Suprapubic skin (tissue), 4 donors: ENCODE data around the gene SIRPB1.

Experiments used
- EP300 ChIP-seq: sonication (generic); formaldehyde crosslinking; IDR thresholded peaks from one replicate; pipeline ENCODE4 v1.6.1; 2017; ENCODE audit warnings: antibody characterized with exemption
- POLR2A ChIP-seq, 2 donors: fragments of 450-650 bp; IDR thresholded peaks; one replicate each; pipeline ENCODE4 v1.6.1; 2017; ENCODE audit warnings: antibody characterized with exemption in 2 of 2, mild to moderate bottlenecking in 2 of 2, moderate library complexity in 2 of 2
- POLR2AphosphoS5 ChIP-seq, 3 donors: sonication (generic); formaldehyde crosslinking; IDR thresholded peaks; one replicate each; pipeline ENCODE4 v1.6.1; 2017; ENCODE audit warnings: antibody characterized with exemption in 3 of 3
- TF ChIP-seq, protein P1 (sequence below), 2 donors: fragments of 200-600 bp in 1 of 2; fragments of 450-650 bp in 1 of 2; sonication (generic) in 1 of 2; IDR thresholded peaks; one replicate each; pipeline ENCODE4 v1.5.1; 2016 to 2019; ENCODE audit warnings: antibody characterized with exemption in 2 of 2, mild to moderate bottlenecking in 1 of 2, moderate library complexity in 1 of 2

DNA sequence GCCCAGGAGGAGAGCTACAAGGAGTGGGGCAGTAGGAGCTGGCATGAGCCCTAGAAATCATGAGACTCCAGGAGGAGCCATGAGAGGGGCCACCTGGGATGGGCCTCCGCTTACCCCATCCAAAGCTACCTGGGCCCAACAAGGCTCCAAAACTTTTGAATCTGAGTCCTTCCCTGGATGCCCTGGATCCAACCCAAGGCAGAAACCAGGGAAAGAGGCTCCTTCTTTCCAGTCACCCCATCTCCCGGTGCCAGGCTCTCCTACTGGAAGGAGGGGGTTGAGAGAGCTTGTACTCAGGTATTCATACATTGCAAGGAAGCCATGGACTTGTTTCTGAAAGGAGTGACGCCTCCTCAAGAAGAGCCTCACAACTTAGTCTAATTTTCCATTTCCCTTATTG, 45.5 kb upstream of the SIRPB1 start:
- TF ChIP-seq POLR2A (IDR thresholded peaks at IDR 0.05) = no peak
- TF ChIP-seq, protein P1, sequence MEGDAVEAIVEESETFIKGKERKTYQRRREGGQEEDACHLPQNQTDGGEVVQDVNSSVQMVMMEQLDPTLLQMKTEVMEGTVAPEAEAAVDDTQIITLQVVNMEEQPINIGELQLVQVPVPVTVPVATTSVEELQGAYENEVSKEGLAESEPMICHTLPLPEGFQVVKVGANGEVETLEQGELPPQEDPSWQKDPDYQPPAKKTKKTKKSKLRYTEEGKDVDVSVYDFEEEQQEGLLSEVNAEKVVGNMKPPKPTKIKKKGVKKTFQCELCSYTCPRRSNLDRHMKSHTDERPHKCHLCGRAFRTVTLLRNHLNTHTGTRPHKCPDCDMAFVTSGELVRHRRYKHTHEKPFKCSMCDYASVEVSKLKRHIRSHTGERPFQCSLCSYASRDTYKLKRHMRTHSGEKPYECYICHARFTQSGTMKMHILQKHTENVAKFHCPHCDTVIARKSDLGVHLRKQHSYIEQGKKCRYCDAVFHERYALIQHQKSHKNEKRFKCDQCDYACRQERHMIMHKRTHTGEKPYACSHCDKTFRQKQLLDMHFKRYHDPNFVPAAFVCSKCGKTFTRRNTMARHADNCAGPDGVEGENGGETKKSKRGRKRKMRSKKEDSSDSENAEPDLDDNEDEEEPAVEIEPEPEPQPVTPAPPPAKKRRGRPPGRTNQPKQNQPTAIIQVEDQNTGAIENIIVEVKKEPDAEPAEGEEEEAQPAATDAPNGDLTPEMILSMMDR (IDR thresholded peaks at IDR 0.05) = no peak
- TF ChIP-seq EP300 = no peak
- no peak for TF ChIP-seq POLR2AphosphoS5 (IDR thresholded peaks at IDR 0.05)
